Measurements from ENCODE around the gene HOXD3.

GRCh38 chr2:176205126-176205525, 48.0 kb downstream of the HOXD3 start:
- TF ChIP-seq, protein P1, sequence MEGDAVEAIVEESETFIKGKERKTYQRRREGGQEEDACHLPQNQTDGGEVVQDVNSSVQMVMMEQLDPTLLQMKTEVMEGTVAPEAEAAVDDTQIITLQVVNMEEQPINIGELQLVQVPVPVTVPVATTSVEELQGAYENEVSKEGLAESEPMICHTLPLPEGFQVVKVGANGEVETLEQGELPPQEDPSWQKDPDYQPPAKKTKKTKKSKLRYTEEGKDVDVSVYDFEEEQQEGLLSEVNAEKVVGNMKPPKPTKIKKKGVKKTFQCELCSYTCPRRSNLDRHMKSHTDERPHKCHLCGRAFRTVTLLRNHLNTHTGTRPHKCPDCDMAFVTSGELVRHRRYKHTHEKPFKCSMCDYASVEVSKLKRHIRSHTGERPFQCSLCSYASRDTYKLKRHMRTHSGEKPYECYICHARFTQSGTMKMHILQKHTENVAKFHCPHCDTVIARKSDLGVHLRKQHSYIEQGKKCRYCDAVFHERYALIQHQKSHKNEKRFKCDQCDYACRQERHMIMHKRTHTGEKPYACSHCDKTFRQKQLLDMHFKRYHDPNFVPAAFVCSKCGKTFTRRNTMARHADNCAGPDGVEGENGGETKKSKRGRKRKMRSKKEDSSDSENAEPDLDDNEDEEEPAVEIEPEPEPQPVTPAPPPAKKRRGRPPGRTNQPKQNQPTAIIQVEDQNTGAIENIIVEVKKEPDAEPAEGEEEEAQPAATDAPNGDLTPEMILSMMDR (IDR thresholded peaks at IDR 0.05 in 4 of 5, conservative IDR thresholded peaks at IDR 0.05 in 1 of 5) = no peak
- TF ChIP-seq POLR2A (IDR thresholded peaks at IDR 0.05) = no peak
